Neural progenitor cell (in vitro differentiated cells): ENCODE data around the gene KCNAB1. TPM values are rescaled to one million over a fixed set of nuclear protein-coding genes. Genes with fewer than 3 reads are reported as not detected.

Experiments
- DNase-seq: peaks from one replicate; pipeline ENCODE4 v3.0.0-alpha.2; 2016; ENCODE audit warnings: low spot score
- H2AFZ ChIP-seq: fragments of 200-600 bp; sonication (generic); replicated peaks from 2 replicates; pipeline ENCODE4 v1.6.1; 2016; ENCODE audit warnings: antibody characterized with exemption
- H3F3A ChIP-seq: fragments of 200-600 bp; sonication (generic); 2 replicates; pipeline ENCODE4 v1.6.1; 2016; ENCODE audit warnings: antibody characterized with exemption, low read depth
- H3K27ac ChIP-seq: fragments of 200-600 bp; sonication (generic); 2 replicates; pipeline ENCODE4 v1.5.1; 2016; ENCODE audit warnings: mild to moderate bottlenecking
- H3K27me3 ChIP-seq: fragments of 200-600 bp; sonication (generic); 2 replicates; pipeline ENCODE4 v1.6.1; 2016; ENCODE audit warnings: mild to moderate bottlenecking, moderate library complexity
- H3K36me3 ChIP-seq: fragments of 200-600 bp; sonication (generic); 2 replicates; pipeline ENCODE4 v1.5.1; 2016
- H3K4me1 ChIP-seq: fragments of 200-600 bp; sonication (generic); 2 replicates; pipeline ENCODE4 v1.6.1; 2016; ENCODE audit warnings: mixed run types
- H3K4me2 ChIP-seq: fragments of 200-600 bp; sonication (generic); 2 replicates; pipeline ENCODE4 v1.6.1; 2016
- H3K4me3 ChIP-seq: fragments of 200-600 bp; sonication (generic); 2 replicates; pipeline ENCODE4 v1.5.1; 2016
- H3K79me2 ChIP-seq: fragments of 200-600 bp; sonication (generic); 2 replicates; pipeline ENCODE4 v1.6.1; 2016; ENCODE audit warnings: low read depth
- H3K9ac ChIP-seq: fragments of 200-600 bp; sonication (generic); 2 replicates; pipeline ENCODE4 v1.6.1; 2016
- H3K9me3 ChIP-seq: fragments of 200-600 bp; sonication (generic); 2 replicates; pipeline ENCODE4 v1.5.1; 2016; ENCODE audit warnings: low read depth
- H4K20me1 ChIP-seq: fragments of 200-600 bp; sonication (generic); 2 replicates; pipeline ENCODE4 v1.6.1; 2016; ENCODE audit warnings: low read depth
- H3K27ac Mint-ChIP-seq: 3 replicates; pipeline ENCODE4 v1.8.0; 2021; ENCODE audit warnings: mixed read lengths
- H3K27me3 Mint-ChIP-seq: 2 replicates; pipeline ENCODE4 v1.8.0; 2022; ENCODE audit warnings: low read depth, mild to moderate bottlenecking, inconsistent platforms, moderate library complexity, mixed read lengths; ENCODE audit not compliant: insufficient read depth
- H3K36me3 Mint-ChIP-seq: 3 replicates; pipeline ENCODE4 v1.8.0; 2021; ENCODE audit warnings: mixed read lengths
- H3K4me1 Mint-ChIP-seq: 3 replicates; pipeline ENCODE4 v1.8.0; 2021; ENCODE audit warnings: mixed read lengths
- H3K4me3 Mint-ChIP-seq: 3 replicates; pipeline ENCODE4 v1.8.0; 2021; ENCODE audit warnings: mild to moderate bottlenecking, moderate library complexity, mixed read lengths
- H3K9me3 Mint-ChIP-seq: 3 replicates; pipeline ENCODE4 v1.8.0; 2020; ENCODE audit warnings: mixed read lengths
- CTCF ChIP-seq: fragments of 200-600 bp; sonication (generic); IDR thresholded peaks from 2 replicates; pipeline ENCODE4 v1.5.1; 2017; ENCODE audit warnings: antibody characterized with exemption, mild to moderate bottlenecking
- EZH2 ChIP-seq: fragments of 200-600 bp; sonication (generic); IDR thresholded peaks from 2 replicates; pipeline ENCODE4 v1.6.1; 2017; ENCODE audit warnings: antibody characterized with exemption, mild to moderate bottlenecking, moderate library complexity
- EZH2phosphoT487 ChIP-seq: fragments of 200-600 bp; sonication (generic); IDR thresholded peaks from 2 replicates; pipeline ENCODE4 v1.6.1; 2017; ENCODE audit warnings: antibody characterized with exemption
- total RNA-seq: library from RNA; depleted of rRNA; stranded (reverse); fragments of >200 nt; gene quantifications from 2 replicates; pipeline ENCODE4 v1.2.3, GENCODE V29; 2015; ENCODE audit warnings: low replicate concordance

The KCNAB1 gene
- total RNA-seq, 1 donor from 2014 or later: 0.24 TPM

- TF ChIP-seq EZH2phosphoT487: no peak
- no peak for TF ChIP-seq CTCF
- no peak for TF ChIP-seq EZH2
- Mint-ChIP-seq H3K27ac (peak overlapping the region; percentile 12), H3K27me3 (no peaks in the 10 kb centered on the region), H3K9me3 (peaks cover 3% of the 10 kb centered on the region), H3K36me3 (no peaks in the 10 kb centered on the region), H3K4me3 (no peak overlapping the region), H3K4me1 (peaks cover 21% of the 10 kb centered on the region)
- Histone ChIP-seq H3K4me3 (no peak overlapping the region), H3K36me3 (no peaks in the 10 kb centered on the region), H2AFZ (no peak overlapping the region), H3K27me3 (no peaks in the 10 kb centered on the region), H4K20me1 (no peaks in the 10 kb centered on the region), H3K9me3 (no peaks in the 10 kb centered on the region), H3F3A (peaks cover 12% of the 10 kb centered on the region), H3K4me2 (no peak overlapping the region), H3K27ac (no peak overlapping the region), H3K9ac (no peak overlapping the region), H3K79me2 (no peaks in the 10 kb centered on the region), H3K4me1 (peaks cover 19% of the 10 kb centered on the region)
- no peak for DNase-seq
Measured at GRCh38 chr3:156160647-156161046, 40.3 kb downstream of the KCNAB1 start.

GRCh38 chr3:156161172-156161571 lies 40.8 kb downstream of the KCNAB1 start:
- Mint-ChIP-seq H3K4me1 (peaks cover 21% of the 10 kb centered on the region), H3K4me3 (no peak overlapping the region), H3K9me3 (peaks cover 2% of the 10 kb centered on the region), H3K27ac (no peak overlapping the region), H3K36me3 (no peaks in the 10 kb centered on the region), H3K27me3 (no peaks in the 10 kb centered on the region)
- no peak overlapping the region for H3K27ac ChIP-seq
- no peaks in the 10 kb centered on the region for H3K9me3 ChIP-seq
- peak; percentile 11 for DNase-seq
- H3F3A ChIP-seq: peaks cover 12% of the 10 kb centered on the region
- no peaks in the 10 kb centered on the region for H3K27me3 ChIP-seq
- H4K20me1 ChIP-seq: no peaks in the 10 kb centered on the region
- H3K79me2 ChIP-seq: no peaks in the 10 kb centered on the region
- no peak overlapping the region for H3K4me2 ChIP-seq
- no peak overlapping the region for H2AFZ ChIP-seq
- no peak overlapping the region for H3K9ac ChIP-seq
- H3K4me1 ChIP-seq: peaks cover 19% of the 10 kb centered on the region
- H3K36me3 ChIP-seq: no peaks in the 10 kb centered on the region
- no peak for TF ChIP-seq CTCF
- TF ChIP-seq EZH2phosphoT487: no peak
- TF ChIP-seq EZH2: no peak
- H3K4me3 ChIP-seq: no peak overlapping the region

- no peak for TF ChIP-seq EZH2
- no peak for TF ChIP-seq EZH2phosphoT487
- no peak for TF ChIP-seq CTCF
- H4K20me1 ChIP-seq: no peaks in the 10 kb centered on the region
- no peak overlapping the region for H3K4me3 ChIP-seq
- Mint-ChIP-seq H3K36me3 (no peaks in the 10 kb centered on the region), H3K27ac (no peak overlapping the region), H3K4me1 (peaks cover 18% of the 10 kb centered on the region), H3K4me3 (no peak overlapping the region), H3K27me3 (no peaks in the 10 kb centered on the region), H3K9me3 (no peaks in the 10 kb centered on the region)
- no peak for DNase-seq
- H3K27me3 ChIP-seq: no peaks in the 10 kb centered on the region
- no peak overlapping the region for H3K27ac ChIP-seq
- H3K36me3 ChIP-seq: no peaks in the 10 kb centered on the region
- peaks cover 19% of the 10 kb centered on the region for H3K4me1 ChIP-seq
- no peak overlapping the region for H3K4me2 ChIP-seq
- H3F3A ChIP-seq: peaks cover 12% of the 10 kb centered on the region
- no peaks in the 10 kb centered on the region for H3K79me2 ChIP-seq
- no peak overlapping the region for H3K9ac ChIP-seq
- H2AFZ ChIP-seq: no peak overlapping the region
- no peaks in the 10 kb centered on the region for H3K9me3 ChIP-seq
Measured at GRCh38 chr3:156163848-156164247, 43.5 kb downstream of the KCNAB1 start.
